Breast epithelium (tissue), 4 donors: ENCODE results near the gene KHK. TPM values are rescaled to one million over a fixed set of nuclear protein-coding genes. Genes with fewer than 3 reads are reported as not detected.

Experiments used
- DNase-seq, 2 donors: peaks; one replicate each; pipeline ENCODE4 v3.0.0-alpha.2; 2019; ENCODE audit warnings: low spot score in 2 of 2
- H3K27ac ChIP-seq, 2 donors: fragments of 200-600 bp; sonication (generic) in 1 of 2; one replicate each; pipeline ENCODE4 v1.5.1; 2016 to 2019; ENCODE audit warnings: mild to moderate bottlenecking in 1 of 2
- H3K27me3 ChIP-seq, 2 donors: fragments of 200-600 bp; sonication (generic) in 1 of 2; one replicate each; pipeline versions ENCODE4 v1.5.1 to v1.6.0; 2017 to 2019; ENCODE audit warnings: control low read depth in 1 of 2, mild to moderate bottlenecking in 1 of 2
- H3K36me3 ChIP-seq: fragments of 200-600 bp; one replicate; pipeline ENCODE4 v1.5.1; 2019
- H3K4me1 ChIP-seq, 2 donors: fragments of 200-600 bp; sonication (generic); one replicate each; pipeline ENCODE4 v1.5.1; 2016 to 2019; ENCODE audit warnings: control low read depth in 1 of 2
- H3K4me3 ChIP-seq, 3 donors: fragments of 200-600 bp; sonication (generic); 1 replicate in 2 of 3; 2 replicates in 1 of 3; pipeline ENCODE4 v1.5.1; 2016 to 2019; ENCODE audit warnings: mild to moderate bottlenecking in 3 of 3, moderate library complexity in 2 of 3
- H3K9me3 ChIP-seq, 2 donors: fragments of 200-600 bp; sonication (generic) in 1 of 2; one replicate each; pipeline ENCODE4 v1.5.1; 2016 to 2019; ENCODE audit warnings: control low read depth in 1 of 2
- CTCF ChIP-seq, 3 donors: fragments of 450-650 bp; IDR thresholded peaks; one replicate each; pipeline ENCODE4 v1.5.1; 2016 to 2017; ENCODE audit warnings: antibody characterized with exemption in 3 of 3, mild to moderate bottlenecking in 3 of 3, moderate library complexity in 3 of 3
- POLR2A ChIP-seq: fragments of 450-650 bp; IDR thresholded peaks from one replicate; pipeline ENCODE4 v1.6.1; 2016; ENCODE audit warnings: antibody characterized with exemption, mild to moderate bottlenecking, moderate library complexity
- POLR2AphosphoS5 ChIP-seq, 3 donors: sonication (generic); formaldehyde crosslinking; IDR thresholded peaks; one replicate each; pipeline ENCODE4 v1.6.1; 2017; ENCODE audit warnings: antibody characterized with exemption in 3 of 3
- intact Hi-C: fragments of 100-400 bp; cut with DNase I; formaldehyde crosslinking; loops from one replicate; pipeline ENCODE4 v1.15.1; 2023; ENCODE audit warnings: low total_unique reads
- total RNA-seq, 3 donors: library from RNA; depleted of rRNA; stranded (reverse); fragments of >200 nt; gene quantifications; one replicate each; pipeline ENCODE4 v1.1.0, GENCODE V29; 2016

KHK gene
- total RNA-seq, 3 donors from 2014 or later = 2.2 to 4.1 (median 3.6) TPM

- TF ChIP-seq CTCF (IDR thresholded peaks at IDR 0.05) = no peak
- no peak for TF ChIP-seq POLR2AphosphoS5 (IDR thresholded peaks at IDR 0.05)
- no peak for TF ChIP-seq POLR2A
- H3K4me1 ChIP-seq = peaks cover 9 to 11% of the 10 kb centered on the region in 2 donors
Measured at GRCh38 chr2:27070653-27071276, 15.8 kb upstream of the KHK start.

GRCh38 chr2:27071277-27071989 lies 15.1 kb upstream of the KHK start, which contains the start of gene OST4:
TSS of gene OST4 (minus strand) at chr2:27071654.
- H3K9me3 ChIP-seq = no peaks in the 10 kb centered on the region
- intact Hi-C loops = no loop called here
- peaks cover 9 to 11% of the 10 kb centered on the region in 2 donors for H3K4me1 ChIP-seq
- peak; percentile 91 for DNase-seq
- peak within 1 kb of the TSS; percentile 94 to 95 for H3K27ac ChIP-seq
- peak within 1 kb of the TSS; percentile 79 to 97 (median 88) for H3K4me3 ChIP-seq
- H3K36me3 ChIP-seq = no peaks in the 10 kb centered on the region
- TF ChIP-seq POLR2A (no peak), CTCF (IDR thresholded peaks at IDR 0.05) (no peak), POLR2AphosphoS5 (IDR thresholded peaks at IDR 0.05) (peak in 2 of 3 donors; percentile 59 to 88)
- H3K27me3 ChIP-seq = no peaks in the 10 kb centered on the region

More at GRCh38 chr2:27070653-27071276, 15.8 kb upstream of the KHK start:
- DNase-seq = no peak
- Histone ChIP-seq H3K27me3 (no peaks in the 10 kb centered on the region), H3K9me3 (no peaks in the 10 kb centered on the region), H3K36me3 (no peaks in the 10 kb centered on the region), H3K4me3 (peak overlapping the region; percentile 79 to 97 (median 88)), H3K27ac (peak overlapping the region; percentile 94 to 95)
- intact Hi-C loops = no loop called here

- intact Hi-C loops = no loop called here
- no peak for TF ChIP-seq POLR2A
- no peak for TF ChIP-seq POLR2AphosphoS5 (IDR thresholded peaks at IDR 0.05)
- TF ChIP-seq CTCF (IDR thresholded peaks at IDR 0.05) = no peak
- peaks cover 9 to 11% of the 10 kb centered on the region in 2 donors for H3K4me1 ChIP-seq
- no peaks in the 10 kb centered on the region for H3K36me3 ChIP-seq
- H3K9me3 ChIP-seq = no peaks in the 10 kb centered on the region
- no peak for DNase-seq
- H3K27ac ChIP-seq = peak overlapping the region; percentile 94 to 95
- H3K4me3 ChIP-seq = peak overlapping the region; percentile 79 to 97 (median 88)
- no peaks in the 10 kb centered on the region for H3K27me3 ChIP-seq
Measured at GRCh38 chr2:27071990-27072830, 14.4 kb upstream of the KHK start.

- peak overlapping the region; percentile 94 to 95 for H3K27ac ChIP-seq
- peak overlapping the region in 1 of 3 donors; percentile 88 for H3K4me3 ChIP-seq
- H3K4me1 ChIP-seq = peaks cover 9 to 11% of the 10 kb centered on the region in 2 donors
- no peaks in the 10 kb centered on the region for H3K36me3 ChIP-seq
- intact Hi-C loops = no loop called here
- TF ChIP-seq POLR2A (no peak), POLR2AphosphoS5 (IDR thresholded peaks at IDR 0.05) (no peak), CTCF (IDR thresholded peaks at IDR 0.05) (no peak)
- DNase-seq = no peak
- H3K27me3 ChIP-seq = no peaks in the 10 kb centered on the region
- no peaks in the 10 kb centered on the region for H3K9me3 ChIP-seq
Measured at GRCh38 chr2:27072920-27073319, 13.7 kb upstream of the KHK start.
